ENCODE results near the gene NOTCH2. TPM values are rescaled to one million over a fixed set of nuclear protein-coding genes. Genes with fewer than 3 reads are reported as not detected.

The NOTCH2 gene
- total RNA-seq, 2 donors from 2014 or later, result 171 to 190 TPM

- no peaks in the 10 kb centered on the region for H3K36me3 ChIP-seq
- ATAC-seq (ENCODE audit: insufficient number of reproducible peaks, low FRiP score, low read depth) (no peak), DNase-seq (ENCODE audit: low spot score) (no peak)
- TF ChIP-seq, protein P1, sequence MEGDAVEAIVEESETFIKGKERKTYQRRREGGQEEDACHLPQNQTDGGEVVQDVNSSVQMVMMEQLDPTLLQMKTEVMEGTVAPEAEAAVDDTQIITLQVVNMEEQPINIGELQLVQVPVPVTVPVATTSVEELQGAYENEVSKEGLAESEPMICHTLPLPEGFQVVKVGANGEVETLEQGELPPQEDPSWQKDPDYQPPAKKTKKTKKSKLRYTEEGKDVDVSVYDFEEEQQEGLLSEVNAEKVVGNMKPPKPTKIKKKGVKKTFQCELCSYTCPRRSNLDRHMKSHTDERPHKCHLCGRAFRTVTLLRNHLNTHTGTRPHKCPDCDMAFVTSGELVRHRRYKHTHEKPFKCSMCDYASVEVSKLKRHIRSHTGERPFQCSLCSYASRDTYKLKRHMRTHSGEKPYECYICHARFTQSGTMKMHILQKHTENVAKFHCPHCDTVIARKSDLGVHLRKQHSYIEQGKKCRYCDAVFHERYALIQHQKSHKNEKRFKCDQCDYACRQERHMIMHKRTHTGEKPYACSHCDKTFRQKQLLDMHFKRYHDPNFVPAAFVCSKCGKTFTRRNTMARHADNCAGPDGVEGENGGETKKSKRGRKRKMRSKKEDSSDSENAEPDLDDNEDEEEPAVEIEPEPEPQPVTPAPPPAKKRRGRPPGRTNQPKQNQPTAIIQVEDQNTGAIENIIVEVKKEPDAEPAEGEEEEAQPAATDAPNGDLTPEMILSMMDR (IDR thresholded peaks at IDR 0.05), result no peak
- no peaks in the 10 kb centered on the region for H3K9me3 ChIP-seq
- H3K27ac ChIP-seq, result no peak overlapping the region
- H3K4me3 ChIP-seq, result no peak overlapping the region
- no peaks in the 10 kb centered on the region for H3K27me3 ChIP-seq (replicated peaks; ENCODE audit: insufficient read depth)
- peaks cover 0 to 19% of the 10 kb centered on the region in 2 donors for H3K4me1 ChIP-seq (ENCODE audit: control insufficient read depth in 1 of 2, low read depth in 2 of 2)
Observed at GRCh38 chr1:119882132-119883049, 187.1 kb downstream of the NOTCH2 start.

DNA sequence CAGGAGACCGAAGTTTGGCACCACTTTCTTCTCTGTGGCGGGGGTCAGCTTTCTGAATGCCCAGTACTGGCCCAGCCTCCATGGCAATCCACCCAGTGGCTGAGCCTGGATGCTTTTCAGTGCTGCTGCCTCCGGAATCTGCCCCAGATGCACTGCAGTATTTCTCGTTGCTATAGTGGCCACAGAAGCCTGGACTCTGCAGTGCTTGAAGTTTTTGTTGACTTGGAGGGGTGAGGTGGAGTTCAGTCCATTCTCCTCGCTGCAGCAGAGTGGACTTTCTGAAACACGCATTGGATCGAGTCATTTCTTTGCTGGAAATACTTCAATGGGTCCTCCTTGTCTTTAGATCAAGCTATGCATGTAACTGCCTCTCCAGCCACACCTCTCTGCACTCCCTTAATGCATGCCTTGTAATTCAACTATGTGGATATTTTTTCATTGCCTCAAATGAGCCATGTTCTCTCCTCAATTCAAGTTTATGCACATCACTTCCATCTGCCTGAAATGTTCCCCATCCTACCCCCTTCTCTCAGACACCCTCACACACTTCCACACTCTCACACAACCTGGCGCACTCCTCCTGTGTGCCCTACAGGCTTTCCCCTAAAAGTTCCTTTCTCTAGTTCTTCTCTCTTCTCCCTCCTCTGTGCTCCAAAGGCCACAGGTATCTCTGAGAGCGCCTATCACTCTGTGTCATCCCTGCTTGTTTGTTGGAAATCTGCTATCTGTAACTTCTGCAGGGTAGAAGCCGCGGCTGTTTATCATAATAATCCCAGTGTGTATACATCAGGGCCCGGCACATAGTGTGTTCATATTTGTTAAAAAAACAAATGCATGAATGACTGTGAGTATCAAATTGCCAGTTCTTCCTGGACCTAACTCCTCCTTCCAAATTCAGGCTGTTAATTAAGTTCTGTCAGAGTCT, 189.7 kb downstream of the NOTCH2 start:
- TF ChIP-seq, protein P1 (IDR thresholded peaks at IDR 0.05), result no peak
- H3K27ac ChIP-seq, result no peak overlapping the region
- ATAC-seq (ENCODE audit: insufficient number of reproducible peaks, low FRiP score, low read depth), result no peak

DNA sequence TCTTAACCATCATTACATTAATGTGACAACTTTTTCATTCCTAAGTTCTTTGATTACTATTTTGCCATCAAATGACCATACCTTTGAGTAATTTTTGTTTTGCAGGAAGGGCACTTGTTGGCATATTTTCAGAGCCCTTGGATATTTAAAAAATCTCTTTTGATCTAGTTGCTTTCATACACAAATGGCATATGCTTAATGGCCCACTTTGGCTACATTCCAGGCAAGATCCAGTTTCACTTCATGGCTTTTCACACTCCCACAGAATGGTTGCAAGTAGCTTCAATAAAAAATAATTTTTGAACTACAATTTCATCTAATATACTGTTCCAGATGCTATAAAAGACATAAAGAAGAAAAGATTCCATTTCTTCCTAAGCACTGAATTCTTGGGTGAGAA, 191.3 kb downstream of the NOTCH2 start:
- Histone ChIP-seq H3K4me1 (ENCODE audit: control insufficient read depth in 1 of 2, low read depth in 2 of 2) (peaks cover 0 to 13% of the 10 kb centered on the region in 2 donors), H3K27ac (no peak overlapping the region), H3K9me3 (no peaks in the 10 kb centered on the region), H3K4me3 (no peak overlapping the region), H3K27me3 (replicated peaks; ENCODE audit: insufficient read depth) (no peaks in the 10 kb centered on the region), H3K36me3 (no peaks in the 10 kb centered on the region)
- TF ChIP-seq, protein P1 (IDR thresholded peaks at IDR 0.05), result no peak
- ATAC-seq (ENCODE audit: insufficient number of reproducible peaks, low FRiP score, low read depth) (no peak), DNase-seq (ENCODE audit: low spot score) (no peak)

More for the DNA sequence above, 189.7 kb downstream of the NOTCH2 start:
- Histone ChIP-seq H3K9me3 (no peaks in the 10 kb centered on the region), H3K4me1 (ENCODE audit: control insufficient read depth in 1 of 2, low read depth in 2 of 2) (peaks cover 0 to 9% of the 10 kb centered on the region in 2 donors), H3K36me3 (no peaks in the 10 kb centered on the region), H3K27me3 (replicated peaks; ENCODE audit: insufficient read depth) (no peaks in the 10 kb centered on the region), H3K4me3 (no peak overlapping the region)
- DNase-seq (ENCODE audit: low spot score), result no peak

DNA sequence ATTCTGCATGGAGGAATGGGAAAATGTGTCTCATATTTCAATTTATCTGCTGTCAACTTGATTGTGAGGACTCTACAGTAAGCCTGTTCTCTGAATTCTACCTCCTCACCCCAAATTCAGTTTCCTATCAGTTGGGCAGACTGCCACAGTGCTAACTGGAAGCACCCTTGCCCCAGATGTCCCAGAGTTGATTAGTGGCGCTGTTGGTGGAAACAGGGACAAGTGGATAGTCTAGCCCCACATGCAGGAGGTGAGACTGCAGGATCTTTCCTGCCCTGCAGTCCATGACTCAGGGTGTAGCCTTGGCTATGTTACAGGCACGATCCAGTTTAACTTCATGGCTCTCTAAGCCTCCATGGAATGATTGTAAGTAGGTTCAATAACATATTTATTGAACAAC, 195.3 kb downstream of the NOTCH2 start:
- Histone ChIP-seq H3K27ac (no peak overlapping the region), H3K4me1 (ENCODE audit: control insufficient read depth in 1 of 2, low read depth in 2 of 2) (peaks cover 0 to 22% of the 10 kb centered on the region in 2 donors), H3K4me3 (no peak overlapping the region), H3K36me3 (no peaks in the 10 kb centered on the region), H3K27me3 (replicated peaks; ENCODE audit: insufficient read depth) (no peaks in the 10 kb centered on the region), H3K9me3 (no peaks in the 10 kb centered on the region)
- DNase-seq (ENCODE audit: low spot score) (no peak), ATAC-seq (ENCODE audit: insufficient number of reproducible peaks, low FRiP score, low read depth) (no peak)
- TF ChIP-seq, protein P1 (IDR thresholded peaks at IDR 0.05), result no peak

Measured in thoracic aorta (tissue), 2 donors.